Activated naive CD8-positive, alpha-beta T cell (primary cell): ENCODE results near the gene USP32.
"Not testable (repeated sequence)": the region's sequence is repeated elsewhere in the genome, so short reads cannot be mapped to it uniquely, and the experiment has no call there.

ENCODE experiments used
- H3K27ac Mint-ChIP-seq: one replicate; pipeline ENCODE4 v1.8.0; 2021; ENCODE audit warnings: mixed read lengths
- H3K27me3 Mint-ChIP-seq: one replicate; pipeline ENCODE4 v1.8.0; 2021; ENCODE audit warnings: mixed read lengths
- H3K36me3 Mint-ChIP-seq: one replicate; pipeline ENCODE4 v1.8.0; 2021; ENCODE audit warnings: mixed read lengths
- H3K4me1 Mint-ChIP-seq: one replicate; pipeline ENCODE4 v1.8.0; 2021; ENCODE audit warnings: low read depth, mixed read lengths
- H3K4me3 Mint-ChIP-seq: one replicate; pipeline ENCODE4 v1.8.0; 2021; ENCODE audit warnings: mild to moderate bottlenecking, mixed read lengths
- H3K9me3 Mint-ChIP-seq: one replicate; pipeline ENCODE4 v1.8.0; 2021; ENCODE audit warnings: low read depth, mixed read lengths

Gene USP32

DNA sequence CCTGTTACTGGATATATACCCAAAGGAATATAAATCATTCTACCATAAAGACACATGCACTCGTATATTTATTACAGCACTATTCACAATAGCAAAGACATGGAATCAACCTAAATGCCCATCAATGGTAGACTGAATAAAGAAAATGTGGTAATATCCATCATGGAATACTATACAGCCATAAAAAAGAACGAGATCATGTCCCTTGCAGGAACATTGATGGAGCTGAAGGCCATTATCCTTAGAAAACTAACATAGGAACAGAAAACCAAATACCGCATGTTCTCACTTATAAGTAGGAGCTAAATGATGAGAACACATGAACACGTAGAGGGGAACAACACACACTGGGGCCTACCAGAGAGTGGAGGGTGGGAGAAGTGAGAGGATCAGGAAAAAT lies 27.1 kb upstream of the USP32 start:
- H3K27ac Mint-ChIP-seq, H3K9me3 Mint-ChIP-seq, H3K4me1 Mint-ChIP-seq, H3K36me3 Mint-ChIP-seq, H3K27me3 Mint-ChIP-seq, H3K4me3 Mint-ChIP-seq: not testable (repeated sequence)

- Mint-ChIP-seq H3K9me3 (no peaks in the 10 kb centered on the region), H3K27ac (no peak overlapping the region), H3K4me3 (no peak overlapping the region), H3K4me1 (peaks cover 5% of the 10 kb centered on the region), H3K27me3 (peaks cover 3% of the 10 kb centered on the region), H3K36me3 (no peaks in the 10 kb centered on the region)
Measured at GRCh38 chr17:60416368-60416925, 24.5 kb upstream of the USP32 start.

GRCh38 chr17:60415146-60415545 lies 23.2 kb upstream of the USP32 start:
- Mint-ChIP-seq H3K4me1 (no peaks in the 10 kb centered on the region), H3K27me3 (peaks cover 3% of the 10 kb centered on the region), H3K27ac (no peak overlapping the region), H3K9me3 (no peaks in the 10 kb centered on the region), H3K4me3 (no peak overlapping the region), H3K36me3 (no peaks in the 10 kb centered on the region)

GRCh38 chr17:60412701-60413100 lies 20.8 kb upstream of the USP32 start:
- H3K36me3 Mint-ChIP-seq, result no peaks in the 10 kb centered on the region
- H3K27ac Mint-ChIP-seq, result no peak overlapping the region
- no peaks in the 10 kb centered on the region for H3K4me1 Mint-ChIP-seq
- H3K9me3 Mint-ChIP-seq, result no peaks in the 10 kb centered on the region
- H3K4me3 Mint-ChIP-seq, result no peak overlapping the region
- peaks cover 3% of the 10 kb centered on the region for H3K27me3 Mint-ChIP-seq

GRCh38 chr17:60410001-60410400 lies 18.1 kb upstream of the USP32 start:
- Mint-ChIP-seq H3K4me1 (no peaks in the 10 kb centered on the region), H3K27me3 (no peaks in the 10 kb centered on the region), H3K9me3 (no peaks in the 10 kb centered on the region), H3K27ac (no peak overlapping the region), H3K36me3 (no peaks in the 10 kb centered on the region), H3K4me3 (no peak overlapping the region)

- H3K9me3 Mint-ChIP-seq, result no peaks in the 10 kb centered on the region
- H3K4me1 Mint-ChIP-seq, result no peaks in the 10 kb centered on the region
- H3K36me3 Mint-ChIP-seq, result no peaks in the 10 kb centered on the region
- H3K4me3 Mint-ChIP-seq, result no peak overlapping the region
- no peaks in the 10 kb centered on the region for H3K27me3 Mint-ChIP-seq
- H3K27ac Mint-ChIP-seq, result no peak overlapping the region
Measured at GRCh38 chr17:60406887-60407286, 15.0 kb upstream of the USP32 start.

- peaks cover 2% of the 10 kb centered on the region for H3K4me1 Mint-ChIP-seq
- no peaks in the 10 kb centered on the region for H3K27me3 Mint-ChIP-seq
- no peaks in the 10 kb centered on the region for H3K9me3 Mint-ChIP-seq
- no peak overlapping the region for H3K27ac Mint-ChIP-seq
- no peaks in the 10 kb centered on the region for H3K36me3 Mint-ChIP-seq
- no peak overlapping the region for H3K4me3 Mint-ChIP-seq
Measured at GRCh38 chr17:60403962-60404361, 12.0 kb upstream of the USP32 start.

DNA sequence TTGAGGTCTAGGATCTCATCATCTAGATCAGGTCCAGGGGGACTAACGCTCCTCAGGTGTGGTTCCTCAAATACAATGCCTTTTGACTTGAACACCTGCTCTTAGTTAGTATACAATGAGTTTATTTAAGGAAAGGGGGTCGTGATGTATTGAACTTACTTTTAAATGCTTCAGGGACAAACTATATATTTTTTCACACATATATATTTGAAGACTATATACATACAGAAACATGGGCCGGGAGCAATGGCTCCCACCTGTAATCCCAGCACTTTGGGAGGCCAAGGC lies 11.5 kb upstream of the USP32 start:
- no peaks in the 10 kb centered on the region for H3K27me3 Mint-ChIP-seq
- no peak overlapping the region for H3K4me3 Mint-ChIP-seq
- H3K9me3 Mint-ChIP-seq, result no peaks in the 10 kb centered on the region
- no peaks in the 10 kb centered on the region for H3K36me3 Mint-ChIP-seq
- peaks cover 3% of the 10 kb centered on the region for H3K4me1 Mint-ChIP-seq
- H3K27ac Mint-ChIP-seq, result no peak overlapping the region

DNA sequence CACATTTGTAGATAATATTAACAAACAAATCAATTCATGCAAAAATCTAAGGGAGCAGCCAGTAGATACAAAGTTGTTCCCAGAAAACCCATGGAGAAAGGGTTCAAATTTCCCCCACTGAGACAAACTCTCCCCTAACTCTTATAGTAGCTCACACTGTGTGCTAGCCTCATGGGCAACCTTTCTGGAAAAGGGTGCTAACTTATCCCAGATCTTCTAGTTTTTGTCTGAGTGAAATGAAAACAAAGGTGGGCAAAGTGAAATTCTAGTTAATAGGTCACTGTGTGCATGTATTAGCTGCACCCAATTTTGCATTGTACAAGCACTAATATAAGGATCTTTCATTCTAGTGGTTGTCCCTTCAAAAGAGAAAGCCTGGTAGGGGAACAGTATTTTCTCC lies 9.9 kb upstream of the USP32 start:
- Mint-ChIP-seq H3K4me3 (no peak overlapping the region), H3K36me3 (no peaks in the 10 kb centered on the region), H3K4me1 (peaks cover 12% of the 10 kb centered on the region), H3K27me3 (no peaks in the 10 kb centered on the region), H3K27ac (no peak overlapping the region), H3K9me3 (no peaks in the 10 kb centered on the region)

GRCh38 chr17:60398227-60398959 lies 6.5 kb upstream of the USP32 start:
- Mint-ChIP-seq H3K4me1 (peaks cover 23% of the 10 kb centered on the region), H3K4me3 (no peak overlapping the region), H3K36me3 (no peaks in the 10 kb centered on the region), H3K9me3 (no peaks in the 10 kb centered on the region), H3K27me3 (no peaks in the 10 kb centered on the region), H3K27ac (peak overlapping the region; percentile 23)

- Mint-ChIP-seq H3K27me3 (no peaks in the 10 kb centered on the region), H3K9me3 (no peaks in the 10 kb centered on the region), H3K4me3 (no peak overlapping the region), H3K27ac (no peak overlapping the region), H3K36me3 (no peaks in the 10 kb centered on the region), H3K4me1 (peaks cover 32% of the 10 kb centered on the region)
Measured at GRCh38 chr17:60396412-60396811, 4.5 kb upstream of the USP32 start.

GRCh38 chr17:60395508-60396065 lies 3.7 kb upstream of the USP32 start:
- H3K9me3 Mint-ChIP-seq, result no peaks in the 10 kb centered on the region
- H3K4me3 Mint-ChIP-seq, result no peak overlapping the region
- peak overlapping the region; percentile 36 for H3K27ac Mint-ChIP-seq
- no peaks in the 10 kb centered on the region for H3K27me3 Mint-ChIP-seq
- H3K36me3 Mint-ChIP-seq, result no peaks in the 10 kb centered on the region
- H3K4me1 Mint-ChIP-seq, result peaks cover 40% of the 10 kb centered on the region

GRCh38 chr17:60393840-60394723 lies 2.1 kb upstream of the USP32 start:
- no peak overlapping the region for H3K4me3 Mint-ChIP-seq
- no peaks in the 10 kb centered on the region for H3K27me3 Mint-ChIP-seq
- H3K36me3 Mint-ChIP-seq, result no peaks in the 10 kb centered on the region
- peaks cover 48% of the 10 kb centered on the region for H3K4me1 Mint-ChIP-seq
- no peaks in the 10 kb centered on the region for H3K9me3 Mint-ChIP-seq
- H3K27ac Mint-ChIP-seq, result no peak overlapping the region

- no peaks in the 10 kb centered on the region for H3K9me3 Mint-ChIP-seq
- peak overlapping the region; percentile 95 for H3K27ac Mint-ChIP-seq
- H3K4me3 Mint-ChIP-seq, result peak overlapping the region; percentile 97
- H3K27me3 Mint-ChIP-seq, result no peaks in the 10 kb centered on the region
- H3K36me3 Mint-ChIP-seq, result no peaks in the 10 kb centered on the region
- H3K4me1 Mint-ChIP-seq, result peaks cover 51% of the 10 kb centered on the region
Measured at GRCh38 chr17:60392845-60393702, 1.1 kb upstream of the USP32 start.
